Endothelial cell of coronary artery (primary cell): ENCODE measurements around the gene RRAGC. TPM values are rescaled to one million over a fixed set of nuclear protein-coding genes. Genes with fewer than 3 reads are reported as not detected.

Experiments
- total RNA-seq: library from RNA; depleted of rRNA; stranded (reverse); fragments of >200 nt; gene quantifications from 2 replicates; pipeline ENCODE4 v1.2.3, GENCODE V29; 2014

RRAGC gene, protein sequence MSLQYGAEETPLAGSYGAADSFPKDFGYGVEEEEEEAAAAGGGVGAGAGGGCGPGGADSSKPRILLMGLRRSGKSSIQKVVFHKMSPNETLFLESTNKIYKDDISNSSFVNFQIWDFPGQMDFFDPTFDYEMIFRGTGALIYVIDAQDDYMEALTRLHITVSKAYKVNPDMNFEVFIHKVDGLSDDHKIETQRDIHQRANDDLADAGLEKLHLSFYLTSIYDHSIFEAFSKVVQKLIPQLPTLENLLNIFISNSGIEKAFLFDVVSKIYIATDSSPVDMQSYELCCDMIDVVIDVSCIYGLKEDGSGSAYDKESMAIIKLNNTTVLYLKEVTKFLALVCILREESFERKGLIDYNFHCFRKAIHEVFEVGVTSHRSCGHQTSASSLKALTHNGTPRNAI
- 14.3 and 15.1 TPM in 2 replicates for total RNA-seq

DNA sequence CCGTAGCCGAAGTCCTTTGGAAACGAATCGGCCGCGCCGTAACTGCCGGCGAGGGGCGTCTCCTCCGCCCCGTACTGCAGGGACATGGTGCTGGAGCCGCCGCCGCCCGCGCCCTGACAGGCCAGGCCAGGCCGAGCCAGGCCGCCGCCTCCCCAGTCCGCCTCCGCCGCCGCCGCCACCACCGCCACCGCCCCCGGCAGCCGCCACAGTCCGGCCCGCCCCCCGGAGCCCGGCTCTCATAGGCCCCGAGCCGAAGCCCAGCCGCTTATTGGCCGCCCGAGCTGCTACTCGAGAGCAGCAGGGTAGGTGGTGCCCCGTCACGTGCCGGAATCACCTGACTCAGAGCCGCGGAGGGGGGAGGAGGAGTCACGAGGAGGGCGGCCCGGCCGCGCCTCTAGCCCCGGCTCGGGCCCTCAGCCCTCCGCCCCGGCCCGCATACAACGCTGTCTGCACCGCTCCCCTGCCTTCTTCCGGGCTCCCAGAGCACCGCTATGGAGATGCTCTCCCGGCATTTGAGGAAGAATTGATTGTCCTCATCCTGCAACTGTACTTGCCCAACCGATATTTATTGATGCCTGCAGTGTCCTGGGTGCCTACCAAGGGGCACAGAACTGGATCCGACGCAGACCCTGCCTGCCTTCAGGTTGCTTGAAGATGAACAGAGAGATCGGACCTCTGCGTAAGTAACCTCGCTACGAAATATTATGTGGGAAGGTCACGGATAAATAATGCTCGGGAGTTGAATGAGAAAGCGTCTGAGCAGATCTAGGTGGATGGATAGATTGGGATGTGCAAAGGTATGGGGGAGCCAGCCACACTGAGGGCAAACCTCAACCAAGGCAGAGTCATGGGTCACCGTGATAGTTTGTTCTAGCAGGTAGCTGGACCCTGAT is at the start of gene RRAGC:
RRAGC (minus strand) TSS at position 212 of the 893 bp plus-strand sequence; CDS start at position 86, 126 bp downstream.

DNA sequence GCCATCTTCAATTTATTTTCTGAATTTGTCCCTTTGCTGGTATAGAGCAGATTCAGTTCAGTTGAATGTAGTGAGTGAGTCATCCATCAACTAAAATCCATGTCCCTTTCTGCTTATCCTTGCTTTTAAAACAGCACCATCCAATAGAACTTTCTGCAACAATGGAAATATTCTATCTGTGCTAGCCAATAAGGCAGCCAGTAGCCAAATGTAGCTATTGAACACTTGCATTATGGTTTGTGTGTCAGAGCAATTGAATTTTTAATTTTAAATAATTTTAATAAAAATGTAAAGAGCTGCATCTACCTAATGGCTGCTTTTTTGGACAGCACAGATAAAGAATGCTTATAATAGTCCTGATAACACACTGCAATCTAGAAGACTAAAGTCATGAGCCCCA is 21.9 kb upstream of the RRAGC start, which contains the start of gene GJA9:
GJA9 (minus strand) TSS at position 101 of the 400 bp plus-strand sequence. CDS start 5,489 bp downstream, outside the sequence.

DNA sequence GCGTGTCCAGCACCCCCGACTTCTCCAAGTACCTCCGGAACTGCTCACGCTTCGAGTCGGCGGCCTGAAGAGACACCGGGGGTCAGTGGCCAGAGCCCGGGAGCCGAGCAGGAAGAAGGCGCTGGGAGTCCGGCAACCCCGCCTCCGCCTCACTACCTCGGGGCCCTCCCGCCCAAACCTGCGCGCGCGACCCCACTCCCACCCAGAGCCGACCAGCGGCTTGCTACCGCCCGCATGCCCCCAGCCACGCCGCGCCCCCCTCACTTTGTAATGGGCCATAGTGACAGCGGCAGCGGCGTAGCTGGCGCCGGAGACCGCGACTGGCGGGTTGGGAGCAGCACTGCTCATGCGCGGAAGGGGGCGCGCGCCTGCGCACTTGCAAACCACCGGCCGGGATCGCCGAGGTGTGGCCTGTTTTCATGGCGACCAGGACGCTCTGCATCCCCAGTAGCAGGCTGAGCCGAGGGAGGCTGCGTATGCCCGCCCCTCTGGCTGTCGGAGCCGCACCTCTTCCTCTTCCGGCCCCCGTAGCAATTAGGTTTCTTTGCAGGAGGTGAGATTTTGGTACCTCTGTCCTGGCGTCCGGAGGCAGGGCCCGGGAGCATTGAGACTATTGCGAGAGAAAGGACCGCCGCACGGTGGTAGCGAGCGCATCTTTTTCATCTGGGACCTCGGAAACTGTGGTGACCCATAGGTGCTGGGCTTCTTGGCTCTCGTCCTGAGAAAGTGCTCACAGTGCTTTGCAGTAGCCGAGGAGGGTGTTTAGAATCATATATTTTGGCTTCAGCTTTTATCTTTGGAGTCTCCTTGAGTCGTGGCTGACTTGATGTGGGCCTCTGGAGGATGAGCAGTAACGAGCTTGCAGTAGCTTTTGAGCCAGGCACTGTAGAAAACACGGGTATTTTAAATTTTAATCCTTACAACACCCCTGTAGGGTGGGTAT is 13.7 kb upstream of the RRAGC start, which contains the start of gene MYCBP:
MYCBP (minus strand) TSS at position 322 of the 943 bp plus-strand sequence; CDS start at position 279, 43 bp downstream.

Other genes with a start within 250 kb of the RRAGC start
- 9.0 and 10.9 TPM in 2 replicates for gene MYCBP, start 13.6 kb upstream of the RRAGC start, total RNA-seq
- gene GJA9, start 21.8 kb upstream of the RRAGC start, total RNA-seq, result not detected in 2 replicates
- 0.09 and 0.28 TPM in 2 replicates for gene RHBDL2, start 82.1 kb upstream of the RRAGC start, total RNA-seq
- gene AKIRIN1, start 131.5 kb upstream of the RRAGC start, total RNA-seq, result 35.4 and 39.1 TPM in 2 replicates
- gene NDUFS5, start 166.6 kb upstream of the RRAGC start, total RNA-seq, result 633 and 957 TPM in 2 replicates